ENCODE measurements around the gene ACOT7. TPM values are rescaled to one million over a fixed set of nuclear protein-coding genes. Genes with fewer than 3 reads are reported as not detected.

The ACOT7 gene
- total RNA-seq, 2 experiments from 2014 or later, result 5.3 to 5.4 TPM

DNA sequence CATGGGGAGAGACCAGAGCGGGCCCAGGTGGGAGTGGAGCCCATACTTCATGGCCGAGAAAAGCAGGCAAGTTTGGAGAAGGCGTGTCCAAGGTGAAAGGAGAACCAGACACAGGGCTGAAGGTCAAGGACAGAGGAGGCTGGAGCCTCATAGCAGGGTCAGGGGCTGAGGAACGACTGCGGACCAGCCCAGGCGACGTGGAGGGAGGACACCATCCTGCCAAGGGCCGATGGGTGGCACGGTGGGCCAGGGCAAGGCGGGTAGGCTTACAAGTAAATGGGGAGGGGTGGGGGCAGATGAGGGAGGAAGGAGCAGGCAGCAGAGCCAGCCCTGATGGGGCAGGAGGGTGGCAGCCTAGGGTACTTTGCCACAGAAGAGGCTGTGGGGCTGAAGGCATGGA is 114.5 kb downstream of the ACOT7 start:
- Mint-ChIP-seq H3K9me3 (no peaks in the 10 kb centered on the region), H3K27ac (no peak overlapping the region), H3K36me3 (ENCODE audit: low read depth) (no peaks in the 10 kb centered on the region), H3K4me1 (ENCODE audit: low read depth) (no peaks in the 10 kb centered on the region), H3K27me3 (no peaks in the 10 kb centered on the region), H3K4me3 (no peak overlapping the region)
- H3K4me3 ChIP-seq (ENCODE audit: low read length), result no peak overlapping the region
- no peak for ATAC-seq (ENCODE audit: poor library complexity)
- no peak overlapping the region for H3K27ac ChIP-seq (ENCODE audit: low read depth in 1 of 2, low read length in 2 of 2)
- TF ChIP-seq CTCF (IDR thresholded peaks at IDR 0.05), result no peak
- no peaks in the 10 kb centered on the region for H3K9me3 ChIP-seq (ENCODE audit: control insufficient read depth in 1 of 2, insufficient read depth in 1 of 2, low read length in 2 of 2)
- POLR2A ChIA-PET, result no interaction called here
- CTCF ChIA-PET, result no interaction called here
- DNase-seq, result no peak
- H3K27me3 ChIP-seq (ENCODE audit: control insufficient read depth in 1 of 2, insufficient read depth in 2 of 2, low read length in 2 of 2), result no peaks in the 10 kb centered on the region
- no peaks in the 10 kb centered on the region for H3K36me3 ChIP-seq (ENCODE audit: insufficient read depth, low read length)
- H3K4me1 ChIP-seq (ENCODE audit: insufficient read depth, low read length), result no peaks in the 10 kb centered on the region
- intact Hi-C loops (cut with DNase I, micrococcal nuclease), result no loop called here

DNA sequence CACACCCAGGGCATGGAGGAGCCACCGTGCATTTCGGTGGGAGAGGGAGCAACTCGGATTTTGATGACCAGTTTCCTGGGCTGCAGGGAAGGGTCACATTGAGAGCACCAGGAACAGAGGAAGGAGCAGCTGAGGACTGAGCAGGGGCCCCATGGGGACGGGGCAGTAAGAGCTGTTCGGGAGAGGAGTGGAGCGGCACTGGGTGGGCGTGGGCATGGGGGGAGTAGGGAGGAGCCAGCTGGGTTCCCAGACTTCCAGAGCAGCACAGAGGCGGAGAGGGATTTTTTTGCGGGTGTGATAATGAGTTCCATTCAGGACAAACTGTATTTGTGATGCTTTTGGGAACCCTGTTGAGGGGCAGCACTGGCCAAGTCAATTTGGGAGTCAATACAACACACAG is 115.3 kb downstream of the ACOT7 start:
- H3K4me3 ChIP-seq (ENCODE audit: low read length), result no peak overlapping the region
- no peaks in the 10 kb centered on the region for H3K9me3 ChIP-seq (ENCODE audit: control insufficient read depth in 1 of 2, insufficient read depth in 1 of 2, low read length in 2 of 2)
- DNase-seq (no peak), ATAC-seq (ENCODE audit: poor library complexity) (no peak)
- no peaks in the 10 kb centered on the region for H3K9me3 Mint-ChIP-seq
- H3K36me3 Mint-ChIP-seq (ENCODE audit: low read depth), result no peaks in the 10 kb centered on the region
- H3K4me1 Mint-ChIP-seq (ENCODE audit: low read depth), result no peaks in the 10 kb centered on the region
- ChIA-PET CTCF (no interaction called here), POLR2A (no interaction called here)
- TF ChIP-seq CTCF (IDR thresholded peaks at IDR 0.05), result no peak
- intact Hi-C loops (cut with DNase I, micrococcal nuclease), result no loop called here
- H3K4me1 ChIP-seq (ENCODE audit: insufficient read depth, low read length), result no peaks in the 10 kb centered on the region
- no peak overlapping the region for H3K27ac Mint-ChIP-seq
- no peaks in the 10 kb centered on the region for H3K27me3 Mint-ChIP-seq
- H3K27ac ChIP-seq (ENCODE audit: low read depth in 1 of 2, low read length in 2 of 2), result no peak overlapping the region
- no peaks in the 10 kb centered on the region for H3K27me3 ChIP-seq (ENCODE audit: control insufficient read depth in 1 of 2, insufficient read depth in 2 of 2, low read length in 2 of 2)
- no peak overlapping the region for H3K4me3 Mint-ChIP-seq
- no peaks in the 10 kb centered on the region for H3K36me3 ChIP-seq (ENCODE audit: insufficient read depth, low read length)

DNA sequence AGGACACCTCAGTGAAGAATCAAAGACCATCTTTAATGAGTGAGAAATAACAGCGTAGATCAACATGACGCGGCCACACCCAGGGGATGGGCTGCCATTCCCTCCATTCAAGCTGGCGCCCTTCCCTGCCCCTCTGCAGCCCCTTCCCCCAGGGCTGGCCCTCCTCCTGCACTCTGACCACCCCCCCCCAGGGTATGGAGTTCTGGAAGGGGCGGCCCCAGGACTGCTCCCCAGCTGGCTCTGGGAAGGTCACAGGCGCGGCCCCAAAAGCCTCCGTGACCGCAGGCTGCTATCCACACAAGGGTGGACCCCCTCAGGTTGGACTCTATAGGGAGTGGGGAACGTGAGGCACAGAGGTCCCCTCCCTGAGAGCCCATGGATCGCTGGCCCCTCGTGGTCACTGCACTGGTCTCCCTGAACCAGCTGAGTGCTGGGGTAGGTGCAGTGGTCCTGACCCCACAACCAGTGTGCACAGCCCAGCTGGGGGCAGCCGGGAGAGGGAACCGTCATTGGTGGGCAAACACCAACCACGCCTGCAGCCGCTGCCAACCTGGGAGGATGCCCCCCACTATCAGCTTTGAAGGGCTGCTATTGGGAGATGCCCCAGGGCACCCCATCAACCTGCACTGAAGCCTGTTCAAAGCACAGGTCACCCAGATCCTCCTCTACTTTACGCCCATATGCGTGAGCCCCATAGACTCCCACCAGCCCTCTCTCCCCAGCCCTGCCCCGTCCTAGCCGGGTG is 116.6 kb downstream of the ACOT7 start:
- no peak for TF ChIP-seq CTCF (IDR thresholded peaks at IDR 0.05)
- DNase-seq (no peak), ATAC-seq (ENCODE audit: poor library complexity) (no peak)
- Mint-ChIP-seq H3K4me1 (ENCODE audit: low read depth) (no peaks in the 10 kb centered on the region), H3K36me3 (ENCODE audit: low read depth) (no peaks in the 10 kb centered on the region), H3K27me3 (no peaks in the 10 kb centered on the region), H3K4me3 (no peak overlapping the region), H3K9me3 (no peaks in the 10 kb centered on the region), H3K27ac (no peak overlapping the region)
- no peak overlapping the region for H3K27ac ChIP-seq (ENCODE audit: low read depth in 1 of 2, low read length in 2 of 2)
- intact Hi-C loops (cut with DNase I, micrococcal nuclease), result no loop called here
- H3K36me3 ChIP-seq (ENCODE audit: insufficient read depth, low read length), result no peaks in the 10 kb centered on the region
- H3K4me3 ChIP-seq (ENCODE audit: low read length), result no peak overlapping the region
- H3K9me3 ChIP-seq (ENCODE audit: control insufficient read depth in 1 of 2, insufficient read depth in 1 of 2, low read length in 2 of 2), result no peaks in the 10 kb centered on the region
- no peaks in the 10 kb centered on the region for H3K27me3 ChIP-seq (ENCODE audit: control insufficient read depth in 1 of 2, insufficient read depth in 2 of 2, low read length in 2 of 2)
- ChIA-PET POLR2A (no interaction called here), CTCF (no interaction called here)
- no peaks in the 10 kb centered on the region for H3K4me1 ChIP-seq (ENCODE audit: insufficient read depth, low read length)

Data from CD4-positive, alpha-beta T cell (primary cell).